ENCODE measurements around the gene ELK3.

ELK3 gene

GRCh38 chr12:96258104-96258961 is 64.2 kb downstream of the ELK3 start:
- DNase-seq = peak in 2 of 3 experiments; percentile 35 to 52

- DNase-seq = no peak
These were observed 66.1 kb downstream of the ELK3 start for GRCh38 chr12:96260231-96260630.

DNA sequence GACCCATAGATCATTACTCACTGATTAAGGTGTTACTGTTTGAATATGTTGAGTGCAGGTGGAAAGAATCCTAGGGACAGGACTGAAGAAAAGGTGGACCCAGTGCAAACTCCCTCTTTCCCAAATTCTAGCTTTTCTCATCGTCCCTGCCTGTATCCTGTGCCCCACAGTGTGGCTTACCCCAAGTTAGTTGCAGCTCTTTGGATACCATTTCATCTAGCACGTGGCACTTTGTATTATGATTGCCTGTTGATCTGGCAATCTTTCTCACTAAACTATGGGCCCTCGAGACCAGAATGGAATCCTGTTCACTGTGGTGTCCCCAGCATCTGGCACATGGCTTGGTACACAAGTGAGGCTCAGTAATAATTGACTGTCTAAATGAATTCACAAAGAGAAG is 66.5 kb downstream of the ELK3 start:
- DNase-seq = no peak

DNA sequence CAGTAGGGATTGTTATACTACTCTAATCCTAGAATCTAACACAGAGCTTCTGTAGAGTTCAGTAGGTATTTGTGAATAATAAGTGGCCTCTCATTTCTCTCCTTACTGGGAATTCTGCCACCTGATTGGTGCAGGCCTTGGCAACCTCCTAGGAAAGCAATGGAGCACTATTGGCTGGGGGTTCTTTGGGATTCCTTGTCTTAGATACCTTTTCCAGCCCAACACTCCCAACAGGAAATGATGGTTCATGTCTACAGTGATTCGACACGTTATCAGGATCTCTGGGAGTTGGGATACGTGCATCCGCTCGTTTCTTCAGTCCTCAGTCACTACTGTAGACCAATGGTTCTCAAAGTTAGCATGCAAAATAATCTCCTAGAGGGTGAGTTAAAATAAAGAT is 67.4 kb downstream of the ELK3 start:
- DNase-seq = no peak

- DNase-seq = peak in 1 of 3 experiments; percentile 19
These were observed 69.3 kb downstream of the ELK3 start for GRCh38 chr12:96263449-96263902.

GRCh38 chr12:96265400-96265799 is 71.2 kb downstream of the ELK3 start:
- no peak for DNase-seq

DNA sequence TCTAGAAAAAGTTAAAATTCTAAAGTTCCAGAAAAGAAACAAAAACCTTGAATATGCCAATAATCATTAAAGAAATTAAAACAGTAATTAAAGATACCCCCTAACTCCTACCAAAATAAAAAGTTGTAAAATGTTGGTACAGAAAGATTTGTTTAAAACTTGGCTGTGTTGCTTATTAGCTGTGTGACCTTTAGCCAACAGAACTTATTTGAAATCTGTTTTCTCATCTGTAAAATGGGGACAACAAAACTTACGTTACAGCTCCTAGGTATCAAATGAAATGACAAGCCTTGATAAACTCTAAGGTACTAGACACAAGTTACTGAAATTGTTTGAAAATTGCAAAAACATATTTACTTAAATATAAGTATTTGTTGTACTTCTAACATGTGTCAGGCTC is 71.7 kb downstream of the ELK3 start:
- DNase-seq = no peak

- DNase-seq = no peak
These were observed 72.1 kb downstream of the ELK3 start for GRCh38 chr12:96266238-96266637.

- DNase-seq = no peak
These were observed 77.5 kb downstream of the ELK3 start for GRCh38 chr12:96271469-96272199.

DNA sequence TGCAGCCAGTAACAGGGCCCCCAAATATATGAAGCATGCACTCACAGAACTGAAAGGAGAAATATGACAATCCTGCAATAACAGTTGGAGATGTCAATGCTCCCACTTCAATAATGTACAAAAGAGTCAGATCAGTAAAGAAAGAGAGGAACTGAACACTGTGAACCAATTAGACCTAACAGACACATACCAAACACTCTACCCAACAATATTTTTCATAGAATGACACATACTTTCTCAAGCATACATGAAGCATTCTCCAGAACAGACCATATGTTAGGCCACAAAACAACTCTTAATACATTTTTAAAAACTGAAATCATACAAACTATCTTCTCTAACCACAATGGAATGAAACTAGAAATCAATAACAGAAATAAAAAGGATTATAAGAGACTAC is 80.2 kb downstream of the ELK3 start:
- DNase-seq = no peak

GRCh38 chr12:96285158-96285557 is 91.0 kb downstream of the ELK3 start:
- DNase-seq = no peak

DNA sequence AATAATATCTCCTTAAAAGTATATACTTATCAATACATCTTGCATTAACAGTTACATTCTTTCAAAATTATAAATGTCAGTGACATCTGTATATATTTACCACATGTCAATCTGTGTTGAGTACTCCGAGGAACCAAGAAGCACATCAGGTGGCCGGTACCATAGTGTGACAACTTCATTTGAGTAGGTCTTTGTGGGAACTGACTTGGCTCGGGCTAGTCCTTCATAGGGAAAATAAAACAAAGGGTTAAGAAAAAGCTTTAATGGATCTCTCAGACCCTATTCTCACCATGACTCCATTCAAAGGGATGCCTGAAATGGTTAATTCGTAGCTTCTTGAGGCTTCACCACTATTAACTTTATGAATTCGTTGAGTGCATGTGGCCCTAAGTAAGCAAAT is 94.9 kb downstream of the ELK3 start:
- no peak for DNase-seq

DNA sequence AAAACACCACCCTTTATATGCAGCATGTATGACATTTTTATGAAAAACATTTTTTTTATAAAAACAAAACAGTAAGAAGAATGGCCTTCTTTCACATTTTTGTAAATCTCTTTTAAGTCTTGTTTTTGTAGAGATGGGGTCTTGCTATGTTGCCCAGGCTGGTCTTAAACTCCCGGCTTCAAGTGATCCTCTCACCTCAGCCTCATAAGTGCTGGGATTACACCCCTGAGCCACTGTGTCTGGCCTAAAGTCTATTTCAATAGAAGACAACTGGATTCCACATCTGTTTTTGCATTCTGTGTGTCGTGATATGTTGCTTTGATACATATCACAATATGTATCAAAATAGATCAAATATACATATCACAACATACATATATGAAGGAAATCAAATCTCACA is 98.9 kb downstream of the ELK3 start:
- no peak for DNase-seq

GRCh38 chr12:96294831-96295230 is 100.7 kb downstream of the ELK3 start:
- no peak for DNase-seq

DNA sequence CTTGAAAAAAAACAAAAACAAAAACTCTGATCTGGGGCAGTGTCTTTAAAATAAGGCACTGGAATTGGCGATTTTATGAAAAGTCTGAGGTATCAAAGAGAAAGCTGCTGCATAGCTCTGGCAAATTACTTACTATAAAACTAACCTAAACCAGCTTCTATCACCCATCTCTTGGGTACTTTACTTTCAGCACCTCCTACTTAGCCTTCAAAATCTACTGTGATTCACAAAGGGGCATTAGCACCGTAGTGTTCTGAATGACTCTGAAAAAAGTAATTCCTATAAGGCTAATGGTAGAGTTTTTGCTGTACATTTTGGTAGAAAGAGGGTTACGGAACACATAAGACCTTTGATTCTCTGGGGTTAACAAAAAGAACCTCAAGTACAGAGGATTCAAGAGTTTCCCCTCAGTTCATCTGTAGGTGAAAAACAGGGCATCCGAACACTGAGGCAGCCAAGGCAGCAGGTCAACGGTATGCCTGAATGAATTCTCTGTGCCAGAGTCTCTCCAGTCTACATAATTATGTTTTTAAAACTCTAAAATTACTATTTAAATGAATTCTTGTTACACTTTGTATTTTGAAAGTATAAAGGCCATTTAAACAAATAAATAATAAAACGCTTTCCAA is 101.5 kb downstream of the ELK3 start:
- DNase-seq = no peak

DNA sequence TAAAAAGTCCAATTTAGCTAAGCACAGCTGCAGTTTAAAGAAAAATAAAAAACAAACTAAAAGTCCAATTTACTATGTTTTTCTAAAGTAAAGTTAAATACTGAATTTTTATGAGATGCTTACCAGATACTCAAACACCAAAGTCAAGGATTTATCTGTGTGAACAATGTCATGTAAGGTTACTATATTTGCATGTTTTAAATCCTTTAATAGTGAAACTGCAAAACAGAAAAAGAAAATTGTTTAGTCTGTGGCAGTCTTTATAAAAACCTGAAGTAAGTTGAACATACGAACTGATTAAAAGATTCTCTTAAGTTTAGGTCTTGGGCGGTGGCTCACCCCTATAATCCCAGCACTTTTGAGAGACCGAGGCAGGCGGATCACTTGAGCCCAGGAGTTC is 103.3 kb downstream of the ELK3 start:
- no peak for DNase-seq

DNA sequence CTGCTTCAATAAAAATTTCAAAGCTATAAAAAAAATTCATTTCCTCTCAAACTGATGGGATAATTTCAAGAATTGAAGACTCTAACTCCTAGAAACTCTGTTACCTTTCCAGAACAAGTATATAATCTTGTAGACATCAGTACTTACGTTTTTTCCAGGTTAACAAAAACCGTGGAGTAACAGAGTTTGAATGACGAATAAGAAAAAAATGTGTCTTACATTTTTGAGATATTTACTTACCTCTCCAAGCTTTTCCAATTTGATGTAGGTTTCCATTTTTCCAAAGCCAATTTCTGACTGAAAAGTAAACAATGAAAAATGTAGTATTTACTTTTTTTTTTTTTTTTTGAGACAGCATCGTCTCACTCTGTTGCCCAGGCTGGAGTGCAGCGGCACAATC is 105.9 kb downstream of the ELK3 start:
- DNase-seq = no peak

- no peak for DNase-seq
These were observed 107.6 kb downstream of the ELK3 start for GRCh38 chr12:96301732-96302131.

GRCh38 chr12:96302687-96303310 is 108.6 kb downstream of the ELK3 start:
- peak in 1 of 3 experiments; percentile 69 for DNase-seq

GRCh38 chr12:96303653-96304052 is 109.5 kb downstream of the ELK3 start:
- DNase-seq = peak in 1 of 3 experiments; percentile 34

GRCh38 chr12:96305665-96306064 is 111.5 kb downstream of the ELK3 start:
- no peak for DNase-seq

DNA sequence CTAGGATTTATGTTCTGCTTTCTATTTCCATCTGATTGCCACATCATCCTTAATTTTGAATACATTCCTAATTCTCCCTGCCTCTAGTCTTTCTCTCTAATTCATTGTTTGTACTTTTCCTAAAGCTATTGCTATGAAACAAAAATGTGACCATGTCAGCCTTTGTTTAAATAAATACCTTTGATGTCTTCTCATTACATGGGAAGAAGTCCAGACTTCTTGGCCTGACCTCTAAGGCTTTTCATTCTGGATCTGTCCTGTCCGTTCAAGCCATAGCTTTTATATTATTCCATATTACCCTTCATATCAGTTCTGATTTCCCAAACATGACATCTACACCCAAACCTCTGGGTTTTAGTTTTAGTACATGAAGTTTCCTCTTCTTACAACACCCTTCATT is 114.7 kb downstream of the ELK3 start:
- DNase-seq = no peak

DNA sequence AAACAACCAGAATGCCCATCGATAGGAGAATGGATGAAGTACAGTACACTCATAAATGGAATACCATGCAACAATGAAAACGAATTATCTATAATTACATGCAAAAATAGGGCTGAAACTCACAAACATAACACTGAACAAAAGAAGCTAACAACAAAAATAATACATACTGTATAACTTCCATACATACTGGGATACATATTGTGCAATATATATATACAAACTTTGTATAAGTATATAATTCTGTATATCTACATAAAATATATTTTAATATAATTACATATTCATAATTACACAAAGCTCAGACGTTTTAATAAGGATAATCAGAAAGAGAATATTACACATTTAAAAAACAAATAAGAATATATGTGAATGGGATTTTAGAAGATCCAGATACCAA is 115.9 kb downstream of the ELK3 start:
- no peak for DNase-seq
